ENCODE results near the gene CCNI. TPM values are rescaled to one million over a fixed set of nuclear protein-coding genes. Genes with fewer than 3 reads are reported as not detected.

The CCNI gene
- total and polyA plus RNA-seq, 9 donors, result 220 to 772 (median 355) TPM

DNA sequence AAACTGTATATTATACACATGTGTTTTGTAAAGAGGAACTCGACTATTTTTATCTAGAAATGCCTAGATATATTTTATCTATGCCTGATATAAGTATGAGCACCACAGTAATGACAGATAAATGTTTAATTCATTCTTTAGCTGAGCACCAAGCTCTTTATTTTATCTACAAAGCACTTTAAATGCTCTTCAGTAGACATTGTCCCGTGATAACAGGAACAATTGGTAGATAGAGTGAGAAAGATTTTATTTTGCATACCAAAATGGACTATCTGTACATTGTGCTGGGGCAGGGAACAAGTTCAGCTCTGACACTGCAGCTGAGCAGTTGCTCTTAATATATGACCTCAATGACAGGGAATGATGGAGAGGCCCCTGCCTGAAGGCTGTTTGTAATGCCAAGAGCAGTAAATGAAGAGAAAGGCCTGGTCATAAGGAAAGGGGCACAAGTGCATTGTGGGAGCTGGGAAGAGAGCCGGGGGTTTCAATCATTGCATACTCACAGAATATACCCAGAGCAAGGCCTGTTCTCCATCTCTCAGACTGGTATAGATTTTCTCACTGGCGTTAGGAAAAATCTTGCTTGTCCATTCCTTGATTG lies 68.9 kb downstream of the CCNI start:
- Histone ChIP-seq H3K27me3 (no peaks in the 10 kb centered on the region), H3K36me3 (no peaks in the 10 kb centered on the region), H3K9me3 (no peaks in the 10 kb centered on the region), H3K4me1 (ENCODE audit: insufficient read depth) (peaks cover 4% of the 10 kb centered on the region), H3K27ac (no peak overlapping the region), H3K4me3 (no peak overlapping the region)
- intact Hi-C loops (cut with DNase I), result no loop called here
- no peak for DNase-seq
- TF ChIP-seq CTCF (IDR thresholded peaks at IDR 0.05) (no peak), EP300 (IDR thresholded peaks at IDR 0.05) (no peak), POLR2A (IDR thresholded peaks at IDR 0.05) (no peak)
- 66% methylated on average over 4 of the region's 4 CpGs for WGBS, 3 donors

- no peak for DNase-seq
- Histone ChIP-seq H3K27me3 (no peaks in the 10 kb centered on the region), H3K4me3 (no peak overlapping the region), H3K4me1 (ENCODE audit: insufficient read depth) (no peaks in the 10 kb centered on the region), H3K27ac (no peak overlapping the region), H3K36me3 (no peaks in the 10 kb centered on the region), H3K9me3 (no peaks in the 10 kb centered on the region)
- TF ChIP-seq EP300 (IDR thresholded peaks at IDR 0.05) (no peak), CTCF (IDR thresholded peaks at IDR 0.05) (no peak), POLR2A (IDR thresholded peaks at IDR 0.05) (no peak)
- intact Hi-C loops (cut with DNase I), result no loop called here
Measured at GRCh38 chr4:77003400-77003799, 72.4 kb downstream of the CCNI start.

GRCh38 chr4:77002321-77003107 lies 73.3 kb downstream of the CCNI start:
- H3K36me3 ChIP-seq, result no peaks in the 10 kb centered on the region

GRCh38 chr4:77001907-77002306 lies 73.9 kb downstream of the CCNI start:
- Histone ChIP-seq H3K36me3 (no peaks in the 10 kb centered on the region), H3K4me3 (no peak overlapping the region), H3K4me1 (ENCODE audit: insufficient read depth) (no peaks in the 10 kb centered on the region), H3K27me3 (no peaks in the 10 kb centered on the region), H3K27ac (no peak overlapping the region), H3K9me3 (no peaks in the 10 kb centered on the region)
- DNase-seq, result no peak
- TF ChIP-seq CTCF (IDR thresholded peaks at IDR 0.05) (no peak), POLR2A (IDR thresholded peaks at IDR 0.05) (no peak), EP300 (IDR thresholded peaks at IDR 0.05) (no peak)
- intact Hi-C loops (cut with DNase I), result no loop called here
- 36 to 72% (median 57%) methylated on average over 1 of the region's 1 CpG for WGBS, 3 donors

More at GRCh38 chr4:77002321-77003107, 73.3 kb downstream of the CCNI start:
- TF ChIP-seq EP300 (IDR thresholded peaks at IDR 0.05) (no peak), POLR2A (IDR thresholded peaks at IDR 0.05) (no peak), CTCF (IDR thresholded peaks at IDR 0.05) (no peak)
- H3K4me3 ChIP-seq, result no peak overlapping the region
- no peak for DNase-seq
- no peaks in the 10 kb centered on the region for H3K9me3 ChIP-seq
- H3K4me1 ChIP-seq (ENCODE audit: insufficient read depth), result no peaks in the 10 kb centered on the region
- H3K27me3 ChIP-seq, result no peaks in the 10 kb centered on the region
- WGBS, 3 donors, result 66 to 73% (median 66%) methylated on average over 5 of the region's 5 CpGs
- intact Hi-C loops (cut with DNase I), result no loop called here
- H3K27ac ChIP-seq, result no peak overlapping the region
